Measurements from ENCODE around the gene MYO3B.
A peak's percentile ranks its signal among the peaks of the same experiment; 100 is the strongest.
"Not testable (repeated sequence)": the region's sequence is repeated elsewhere in the genome, so short reads cannot be mapped to it uniquely, and the experiment has no call there.

The MYO3B gene

DNA sequence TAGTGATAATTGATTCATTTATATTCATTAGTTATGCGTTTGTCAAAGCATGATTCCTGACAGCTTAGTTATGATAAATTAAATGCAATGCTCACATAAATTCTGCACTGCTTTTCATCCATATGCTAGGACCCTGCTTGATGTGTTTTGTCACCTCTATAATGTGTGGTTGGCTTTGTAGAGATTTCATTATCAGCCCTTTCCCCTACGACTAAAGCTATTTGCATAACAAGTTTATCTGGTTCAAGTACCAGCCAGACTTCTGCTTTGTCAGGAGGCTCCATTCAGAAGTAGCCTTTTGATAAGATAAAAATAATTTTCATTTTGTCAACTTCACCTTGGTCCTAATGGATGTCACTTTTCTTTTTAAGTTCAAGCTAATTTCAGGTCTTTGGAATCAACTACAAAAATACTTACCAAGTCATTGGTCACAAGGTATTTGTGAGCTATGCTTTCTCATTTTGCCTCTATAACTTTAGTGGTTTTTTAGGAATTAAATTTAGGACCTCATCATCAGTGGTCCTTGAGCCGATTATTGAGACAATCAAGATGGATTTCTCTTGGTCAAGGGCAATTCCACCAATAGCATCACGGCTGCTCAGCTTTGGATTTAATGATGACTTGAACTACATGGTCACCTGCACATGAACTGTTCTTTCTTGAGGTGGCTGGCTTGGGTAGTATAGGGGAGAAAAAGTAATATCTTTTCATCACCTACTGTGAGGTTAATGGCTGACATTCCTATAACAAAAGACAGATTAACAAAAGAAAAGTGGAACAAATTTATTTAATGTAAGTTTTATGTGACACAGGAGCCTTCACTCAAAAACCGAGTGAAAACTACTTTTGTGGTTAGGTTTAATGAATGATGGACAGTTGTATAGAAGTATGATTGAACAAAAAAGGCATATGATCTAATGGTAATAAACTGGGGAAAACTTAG lies 162.1 kb downstream of the MYO3B start:
- DNase-seq (ENCODE audit: low read depth), result no peak

DNA sequence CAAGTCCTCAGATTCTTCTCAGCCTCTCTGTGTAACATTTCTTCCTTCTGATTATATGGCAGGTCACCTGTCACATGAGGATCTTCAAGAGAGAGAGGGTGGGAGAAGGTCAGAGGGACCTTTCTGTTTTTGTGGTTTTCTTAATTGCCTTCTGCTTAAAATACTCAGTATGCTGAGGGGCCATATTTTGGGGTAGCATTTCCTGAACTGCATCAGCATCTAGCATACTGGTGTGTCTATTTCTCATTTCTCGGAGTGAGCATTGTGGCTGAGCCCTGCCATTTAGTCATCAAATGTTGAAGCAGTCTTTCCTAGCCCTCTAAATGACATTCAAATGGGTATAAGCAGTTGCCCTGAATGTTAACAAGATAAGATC lies 162.7 kb downstream of the MYO3B start:
- no peak for DNase-seq (ENCODE audit: low read depth)

DNA sequence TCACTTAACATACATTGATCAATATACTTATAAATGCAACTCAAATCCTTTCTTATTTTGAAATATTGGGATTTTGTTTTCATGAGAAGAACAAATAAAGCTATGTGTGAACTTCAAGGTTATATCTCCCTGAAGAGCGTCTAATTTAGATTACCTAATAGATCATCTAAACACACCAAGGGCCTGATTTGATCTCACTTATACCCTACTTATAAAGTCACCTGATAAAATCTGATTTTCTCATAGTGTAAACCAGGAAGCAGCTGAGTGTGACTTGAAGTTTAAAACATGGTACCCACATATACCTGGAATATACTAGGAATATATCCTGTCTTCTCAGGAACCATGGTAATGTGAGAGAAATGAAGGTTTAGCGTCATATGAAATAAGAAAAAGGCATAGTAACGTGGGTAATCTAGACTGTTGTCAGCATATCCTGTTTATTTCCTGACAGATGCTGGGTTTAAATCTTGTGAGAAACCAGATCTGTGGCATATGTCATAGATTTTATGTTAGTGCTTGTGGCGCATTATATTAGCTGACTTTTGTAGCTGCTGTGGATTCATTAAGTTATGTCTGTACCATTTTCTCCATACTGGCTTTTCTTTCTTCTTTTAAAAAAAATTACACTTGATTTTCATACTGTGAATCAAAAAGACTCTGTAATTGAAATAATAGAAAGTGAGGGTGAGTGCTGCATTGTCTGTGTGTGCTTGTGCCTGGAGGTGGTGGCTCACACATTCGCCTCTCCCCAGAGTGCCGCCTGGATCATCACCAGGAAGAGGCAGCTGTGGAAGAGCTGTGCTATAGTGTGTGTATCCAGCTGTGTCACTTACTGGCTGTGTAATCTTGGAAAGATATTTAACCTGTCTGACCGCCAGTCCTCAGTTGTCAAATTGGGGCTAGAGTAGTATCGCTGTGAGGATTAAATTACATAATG lies 164.0 kb downstream of the MYO3B start:
- DNase-seq (ENCODE audit: low read depth), result no peak

DNA sequence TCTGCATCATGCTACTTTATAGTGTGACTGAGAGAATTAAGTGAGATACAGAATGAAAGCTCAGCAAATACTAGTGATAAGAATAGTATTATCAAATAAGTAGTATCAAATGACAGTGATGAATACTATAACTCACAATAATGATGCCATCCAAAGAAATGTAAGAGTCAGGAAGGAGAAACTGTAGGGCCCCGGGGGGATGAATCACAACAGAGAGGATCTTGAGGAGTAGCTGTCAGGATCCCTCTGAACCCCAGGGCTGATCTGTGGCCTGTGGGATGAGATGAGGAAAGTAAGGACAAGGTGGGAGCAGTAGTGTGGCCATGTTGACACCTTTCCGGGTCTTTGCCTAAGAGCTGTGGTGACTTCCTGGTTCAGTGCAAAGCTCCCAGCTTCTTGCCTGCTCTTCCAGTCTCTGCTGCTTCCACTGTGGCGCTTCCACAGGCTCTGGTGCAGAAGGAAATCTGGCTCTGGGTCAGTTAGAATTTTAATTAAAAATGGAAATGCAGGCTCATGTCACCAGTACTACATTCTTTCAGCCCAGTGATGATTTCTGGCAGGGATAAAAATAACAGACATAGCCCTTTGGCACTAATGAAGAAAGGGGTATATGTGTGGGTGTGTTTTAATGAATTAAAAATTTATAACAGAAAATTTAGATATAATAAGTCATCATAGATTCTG lies 166.9 kb downstream of the MYO3B start:
- DNase-seq (ENCODE audit: low read depth), result no peak

DNA sequence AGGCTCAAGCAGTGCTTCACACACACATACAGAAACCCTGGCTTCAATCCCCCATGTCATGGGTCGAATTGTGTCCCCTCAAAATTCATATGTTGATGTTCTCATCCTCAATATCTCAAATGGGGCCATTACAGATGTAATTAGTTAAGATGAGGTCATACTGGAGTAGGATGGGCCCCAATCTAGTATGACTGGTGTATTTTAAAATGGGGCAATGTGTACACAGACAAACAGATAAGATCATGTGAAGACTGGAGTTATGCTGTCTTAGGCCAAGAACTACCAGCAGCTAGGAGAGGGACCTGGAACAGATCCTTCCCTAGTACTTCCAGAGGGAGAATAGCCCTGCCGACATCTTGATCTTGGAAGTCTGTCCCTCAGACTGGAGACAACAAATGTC lies 167.7 kb downstream of the MYO3B start:
- DNase-seq (ENCODE audit: low read depth), result no peak

DNA sequence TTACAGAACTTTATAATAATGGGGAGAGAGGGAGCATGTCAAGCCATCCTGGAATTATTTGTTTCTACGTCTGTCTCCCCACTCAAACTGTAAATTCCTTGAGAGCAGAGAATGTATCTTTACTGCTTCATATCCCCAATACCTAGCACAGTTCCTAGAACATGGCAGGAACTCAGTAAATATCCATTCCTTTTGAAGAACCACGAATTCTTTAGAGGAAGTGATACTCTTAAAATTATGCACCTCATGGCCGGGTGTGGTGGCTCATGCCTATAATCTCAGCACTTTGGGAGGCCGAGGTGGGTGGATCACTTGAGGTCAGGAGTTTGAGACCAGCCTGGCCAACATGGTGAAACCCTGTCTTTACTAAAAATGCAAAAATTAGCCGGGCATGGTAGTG lies 171.3 kb downstream of the MYO3B start:
- DNase-seq (ENCODE audit: low read depth), result not testable (repeated sequence)

DNA sequence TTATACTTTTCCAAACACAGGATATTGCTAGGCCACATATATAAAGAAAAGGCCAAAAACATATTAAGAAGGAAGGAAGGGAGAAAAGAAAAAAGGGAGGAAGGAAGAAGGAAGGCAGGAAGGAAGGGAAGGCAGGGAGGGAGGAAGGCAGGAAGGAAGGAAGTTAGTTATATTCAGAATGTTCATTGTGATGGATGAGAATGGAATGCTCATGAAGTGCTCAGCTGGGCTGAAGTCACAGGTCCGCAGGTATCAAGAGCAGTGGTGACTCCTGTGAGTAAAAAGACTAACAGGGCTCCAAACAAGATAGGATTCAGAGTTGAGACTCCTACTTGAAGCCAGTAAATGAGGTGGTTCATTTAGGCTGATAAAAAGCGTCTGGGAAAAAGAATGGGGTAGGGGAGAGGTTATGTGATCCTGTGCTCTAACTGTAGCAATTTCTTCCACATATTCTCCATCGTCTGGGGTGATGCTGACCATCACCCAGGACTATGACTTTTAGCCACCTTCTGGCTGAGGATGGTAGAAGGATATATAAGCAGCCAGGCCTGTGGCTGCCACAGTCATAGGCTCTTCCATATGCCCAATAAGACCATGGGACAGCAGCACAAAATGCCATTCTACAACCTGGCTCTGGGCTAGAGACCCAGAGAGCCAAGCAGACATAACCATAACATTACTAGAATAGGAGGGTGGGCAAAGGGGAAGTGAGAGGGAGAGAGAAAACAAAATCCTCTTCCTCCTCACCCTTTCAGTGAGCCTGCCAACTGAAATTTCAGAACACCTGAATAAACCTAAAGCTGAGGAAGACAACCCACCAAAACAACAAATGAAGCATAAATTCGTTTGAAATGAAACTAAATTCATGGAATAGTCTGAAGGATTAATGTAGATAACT lies 173.2 kb downstream of the MYO3B start:
- no peak for DNase-seq (ENCODE audit: low read depth)

DNA sequence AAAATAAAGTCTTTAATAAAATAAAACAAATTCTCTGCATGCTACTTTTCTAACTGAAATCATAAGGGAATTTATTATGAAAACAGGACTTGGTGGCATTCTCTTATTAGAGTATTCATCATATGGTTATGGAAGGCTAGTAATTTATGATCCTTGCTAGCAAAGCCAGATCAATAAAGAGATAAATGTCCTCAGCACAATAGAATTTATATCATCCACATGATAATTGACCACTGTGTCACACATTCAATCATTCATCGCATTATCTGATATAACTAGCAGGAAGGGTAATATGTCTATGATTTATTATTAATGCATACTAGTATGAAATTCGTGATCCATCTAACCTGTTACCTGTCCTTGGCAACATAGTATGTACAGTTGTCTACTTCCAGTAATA lies 175.8 kb downstream of the MYO3B start:
- no peak for DNase-seq (ENCODE audit: low read depth)

DNA sequence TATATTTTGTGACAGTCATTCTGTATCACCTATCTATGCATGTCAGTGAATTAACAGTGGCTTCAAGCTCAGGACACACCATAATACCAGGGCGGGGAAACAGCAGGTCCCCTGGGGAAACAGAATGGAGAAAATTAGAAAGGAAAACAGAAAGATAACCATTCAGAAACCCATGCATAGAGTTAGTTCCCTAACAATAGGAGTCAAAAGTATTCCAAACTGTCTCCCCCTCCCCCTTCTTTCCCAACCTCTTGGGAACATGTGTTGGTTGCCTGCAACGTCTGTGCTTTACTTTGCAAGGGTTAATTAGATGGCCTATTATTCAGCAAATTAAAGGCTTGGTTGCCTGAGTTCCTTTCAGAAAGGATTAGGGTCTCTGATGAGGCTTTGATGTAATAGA lies 176.4 kb downstream of the MYO3B start:
- no peak for DNase-seq (ENCODE audit: low read depth)

DNA sequence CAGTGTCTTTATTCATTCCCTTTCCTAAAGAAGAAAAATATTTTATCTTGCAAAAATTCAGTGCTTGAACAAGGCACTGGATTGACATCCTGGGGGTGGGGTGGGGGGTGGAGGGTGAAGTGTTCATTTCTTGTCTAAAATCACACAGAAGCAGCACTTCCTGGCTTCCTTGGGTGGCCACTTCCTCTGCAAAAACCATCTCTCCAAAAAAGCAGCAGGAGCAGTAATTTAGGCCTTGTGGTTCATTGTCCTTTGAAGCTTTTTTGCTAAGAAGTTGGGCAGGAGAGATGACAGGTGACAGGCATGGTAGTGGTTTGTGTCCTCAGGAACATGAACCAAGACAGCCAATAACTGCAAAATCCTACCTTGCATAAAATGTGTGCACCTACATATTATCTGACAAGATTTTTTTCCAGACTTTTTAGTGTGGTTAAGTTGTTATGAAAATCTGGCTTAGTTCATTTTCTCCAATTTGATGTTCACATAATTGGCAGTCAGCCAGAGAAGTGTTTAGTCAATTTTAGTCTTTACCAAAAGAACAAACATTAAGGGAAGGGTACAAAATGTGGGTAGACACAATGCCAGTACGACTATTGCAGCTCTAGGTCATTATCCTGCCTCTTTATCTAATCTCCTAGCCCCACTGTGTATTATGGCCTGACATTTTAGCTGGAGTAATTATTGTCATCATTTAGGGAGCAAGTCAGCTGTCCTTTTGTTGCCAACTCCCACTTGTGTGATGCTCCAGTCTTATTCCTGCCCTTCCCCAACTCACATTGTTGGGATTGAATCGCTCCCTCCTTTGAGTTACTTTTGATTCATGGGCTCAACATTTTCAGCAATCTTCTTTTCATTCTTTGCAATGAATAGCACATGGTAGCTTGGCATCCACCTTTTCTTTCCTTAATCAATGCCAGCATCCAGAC lies 177.2 kb downstream of the MYO3B start:
- no peak for DNase-seq (ENCODE audit: low read depth)

DNA sequence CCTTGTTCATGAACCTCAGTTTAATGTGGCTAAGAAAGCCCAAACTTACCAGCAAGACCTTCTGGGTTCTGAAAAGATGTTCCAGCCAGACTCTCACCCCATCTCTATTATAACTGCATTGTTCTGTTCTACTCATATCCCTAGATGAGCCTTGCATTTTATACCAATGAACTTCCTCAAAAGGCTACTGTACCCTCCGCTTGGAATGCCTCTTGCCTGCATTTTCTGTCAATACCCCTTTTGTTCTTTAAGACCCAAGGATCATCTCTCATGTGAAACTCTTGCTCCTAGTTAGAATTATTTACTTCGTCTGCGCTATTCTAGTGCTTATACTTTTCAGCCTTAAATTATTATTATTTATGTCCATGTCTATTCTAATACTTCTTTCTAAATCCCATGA lies 181.5 kb downstream of the MYO3B start:
- no peak for DNase-seq (ENCODE audit: low read depth)

DNA sequence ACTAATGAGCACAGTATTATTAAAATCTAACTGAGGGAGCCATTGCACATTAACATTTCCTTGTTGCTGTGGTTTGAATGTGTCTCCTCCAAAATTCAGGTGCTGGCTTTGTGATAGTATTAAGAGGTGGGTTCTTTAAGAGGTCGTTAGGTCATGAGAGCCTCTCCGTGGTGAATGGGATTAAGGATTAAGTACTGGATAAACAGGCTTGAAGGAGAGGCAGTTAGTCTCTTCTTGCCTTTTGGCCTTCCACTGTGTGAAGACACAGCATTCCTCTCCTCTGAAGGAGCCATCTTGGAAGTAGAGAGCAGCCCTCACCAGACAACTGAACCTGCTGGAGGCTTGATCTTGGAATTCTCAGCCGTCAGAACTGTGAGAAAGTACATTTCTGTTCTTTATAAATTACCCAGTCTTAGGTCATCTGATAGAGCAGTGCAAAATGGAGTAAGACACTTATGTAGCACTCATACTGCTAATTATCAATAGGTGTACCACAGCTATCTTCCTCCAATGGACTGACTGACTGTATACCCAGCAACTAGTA lies 182.7 kb downstream of the MYO3B start:
- DNase-seq (ENCODE audit: low read depth), result no peak

DNA sequence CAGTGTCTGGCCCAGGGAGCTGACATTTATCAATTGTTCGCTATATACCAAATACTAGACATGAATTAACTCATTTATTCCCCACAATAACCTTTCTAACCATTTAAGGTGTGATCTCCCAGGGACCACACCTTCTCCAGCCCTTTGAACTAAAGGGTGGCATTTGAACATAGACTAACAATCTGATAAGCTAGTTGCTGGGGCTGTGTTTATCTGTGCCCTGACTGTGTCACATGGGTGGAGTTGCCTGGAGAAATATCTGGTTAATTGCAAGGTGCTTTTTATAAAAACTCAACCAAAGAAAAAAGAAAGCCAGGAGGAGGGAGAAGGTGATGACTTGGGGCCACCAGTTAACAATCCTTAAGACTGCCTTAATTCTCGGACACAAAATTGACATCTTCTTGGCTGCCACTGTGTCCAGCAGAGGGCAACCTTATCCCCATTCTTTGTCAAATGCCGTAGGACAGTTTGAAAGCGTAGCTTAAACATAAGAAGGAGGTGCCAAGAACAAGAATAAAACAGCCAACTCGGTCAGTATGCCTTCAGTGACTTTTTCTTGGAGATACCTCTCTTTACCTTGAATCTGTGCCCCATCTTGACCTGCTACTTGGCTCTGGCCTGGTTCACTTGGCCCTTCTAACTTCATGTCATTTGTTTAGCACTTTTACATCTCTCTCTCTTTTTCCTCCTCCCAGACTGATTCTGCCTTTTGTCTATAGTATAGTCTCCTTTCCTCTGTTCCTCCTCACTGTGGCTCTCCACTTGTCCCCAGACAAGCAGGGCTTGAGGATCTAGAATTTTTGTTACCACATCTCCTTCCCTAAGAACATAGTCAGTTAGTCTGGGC lies 183.4 kb downstream of the MYO3B start:
- DNase-seq (ENCODE audit: low read depth), result peak; percentile 26

DNA sequence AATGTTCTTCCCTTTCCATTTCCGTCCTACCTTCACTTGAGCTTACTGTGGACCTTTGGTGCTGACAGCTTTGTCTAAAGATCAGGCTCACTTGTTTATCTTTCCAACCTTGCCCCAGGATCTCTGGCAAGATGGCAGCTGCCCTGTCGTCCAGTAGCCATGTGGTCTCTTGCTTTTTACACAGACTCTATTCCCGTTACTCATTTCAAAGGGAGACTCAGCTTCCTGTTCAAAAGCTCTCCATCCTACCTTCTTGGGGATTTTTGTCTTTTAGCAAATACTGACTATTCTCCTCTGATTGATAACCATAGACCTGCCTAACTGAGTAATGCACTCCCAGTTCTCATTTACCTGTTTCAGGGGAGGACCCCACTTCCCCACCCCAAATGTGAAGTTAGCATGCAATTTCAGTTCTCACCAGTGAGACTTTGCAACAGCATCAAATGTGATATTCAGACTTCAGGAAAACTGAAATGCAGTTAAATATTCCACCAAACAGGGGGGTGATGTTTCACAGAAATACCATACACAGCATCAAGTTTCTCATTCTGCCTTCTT lies 184.4 kb downstream of the MYO3B start:
- no peak for DNase-seq (ENCODE audit: low read depth)

DNA sequence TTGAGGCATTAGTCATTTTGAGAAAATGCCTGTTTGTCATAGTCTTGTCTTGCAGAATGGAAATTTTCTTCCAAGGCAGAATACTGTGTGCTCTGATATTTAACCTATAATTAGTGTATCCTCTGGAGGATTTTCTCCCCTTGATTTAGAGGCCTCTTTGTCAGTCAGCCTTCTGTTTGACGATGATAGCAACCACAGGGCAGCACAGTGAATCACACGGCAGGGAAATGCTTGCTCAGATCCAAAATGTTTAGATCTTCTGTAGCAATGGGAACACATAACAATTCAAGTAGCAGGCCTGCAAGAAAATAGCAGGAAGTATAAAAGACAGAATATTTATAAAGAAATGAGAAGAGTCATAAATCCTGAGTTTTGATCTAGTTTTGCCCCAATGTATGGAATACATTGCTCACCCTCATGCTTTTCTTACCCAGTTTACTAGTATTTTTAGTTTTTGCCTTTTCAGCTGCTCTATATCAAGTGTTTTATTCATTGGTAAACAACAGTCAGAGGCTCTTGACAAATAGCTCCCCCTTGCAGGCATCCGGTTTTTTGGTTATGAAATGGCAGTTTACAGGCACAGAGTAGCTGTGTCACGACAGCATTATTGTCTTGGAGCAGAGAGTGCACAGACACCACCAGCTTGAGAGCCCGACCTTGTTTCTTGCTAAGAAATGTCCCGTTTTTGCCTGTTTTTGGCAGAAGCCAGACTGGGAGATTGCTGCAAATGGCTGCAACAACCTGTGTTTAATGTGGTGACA lies 185.1 kb downstream of the MYO3B start:
- no peak for DNase-seq (ENCODE audit: low read depth)

DNA sequence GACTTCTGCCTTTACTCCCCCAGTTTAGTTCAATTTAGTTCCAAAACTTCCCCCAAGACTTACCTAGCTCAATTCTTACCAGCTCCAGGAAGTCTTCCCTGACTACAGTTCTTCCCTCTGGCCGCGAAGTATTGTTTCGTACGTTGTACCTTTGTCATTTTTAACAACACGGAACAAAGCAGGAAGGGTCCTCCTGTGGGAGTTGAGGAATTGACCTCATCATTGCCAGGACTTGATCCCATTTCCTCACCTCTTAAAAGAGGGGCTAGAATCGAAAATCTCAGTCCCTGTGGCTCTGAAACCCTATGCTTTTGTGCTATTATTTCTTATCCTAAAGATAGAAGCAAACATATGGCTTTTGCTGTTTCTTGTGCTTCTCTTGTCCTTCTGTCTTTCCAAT lies 187.1 kb downstream of the MYO3B start:
- DNase-seq (ENCODE audit: low read depth), result no peak

DNA sequence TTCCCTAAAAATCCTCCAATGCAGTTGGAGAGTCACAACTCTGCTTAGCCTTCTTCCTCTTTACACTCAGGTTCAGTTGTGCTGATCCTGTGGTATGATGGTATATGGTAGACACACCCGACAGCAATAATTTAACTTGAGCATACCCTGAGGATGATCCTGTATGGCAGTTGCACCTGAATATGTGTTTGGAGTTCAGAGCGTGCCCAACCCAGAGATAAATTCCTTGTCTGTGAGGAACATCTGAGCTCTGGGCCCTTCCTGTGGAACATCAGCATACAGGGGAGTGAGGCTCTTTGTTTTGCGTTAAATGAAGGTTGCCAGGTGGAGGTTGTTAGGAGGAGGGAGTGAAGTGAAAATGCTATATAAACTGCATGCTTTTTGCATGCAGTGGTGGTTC lies 187.7 kb downstream of the MYO3B start:
- DNase-seq (ENCODE audit: low read depth), result no peak

DNA sequence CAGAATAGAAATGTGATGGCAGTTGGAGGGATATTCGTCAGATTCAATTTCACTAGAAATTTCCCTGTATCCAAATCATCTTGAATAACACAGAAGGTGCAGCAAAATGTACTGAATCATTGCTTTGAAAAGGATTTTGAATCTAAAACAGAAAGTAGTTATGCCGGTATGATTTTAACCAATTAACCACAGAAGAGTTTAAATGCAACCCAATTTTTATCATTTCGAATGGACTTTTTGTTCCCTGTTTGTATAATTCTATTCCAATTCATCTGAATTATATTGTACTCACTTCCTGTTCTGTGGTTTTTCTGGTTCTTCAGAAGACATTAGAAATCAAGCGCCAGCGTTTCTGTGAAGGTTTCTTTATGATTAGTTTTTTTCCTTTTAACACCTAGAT lies 190.4 kb downstream of the MYO3B start:
- no peak for DNase-seq (ENCODE audit: low read depth)
